HEK293 (cell line): Measurements from ENCODE around the gene IDUA.

ENCODE experiments used
- CTCF ChIA-PET: fragments of 350-600 bp; formaldehyde crosslinking; extraction: SDS; loops from one replicate; lab custom pipeline; 2021; ENCODE audit warnings: antibody characterized with exemption; lab: Yijun Ruan, JAX
- POLR2A ChIA-PET: fragments of 300-600 bp; formaldehyde crosslinking; extraction: SDS; loops from one replicate; lab custom pipeline; 2020; ENCODE audit warnings: antibody characterized with exemption, inconsistent platforms; lab: Yijun Ruan, JAX
- H3K27ac ChIP-seq: fragments of 200-500 bp; sonication (Bioruptor generic); 2 replicates; pipeline ENCODE4 v1.5.1; 2014; ENCODE audit warnings: low read depth, low read length, control low read depth, inconsistent platforms; ENCODE audit errors: extremely low read depth
- H3K36me3 ChIP-seq, 2 experiments: fragments of 200-500 bp in 1 of 2; sonication (Bioruptor generic) in 1 of 2; 1 replicate in 1 of 2; 2 replicates in 1 of 2; pipeline ENCODE4 v1.5.1; 2014 to 2017; ENCODE audit warnings: inconsistent platforms in 2 of 2, low read length in 2 of 2; ENCODE audit not compliant: control insufficient read depth in 2 of 2, insufficient read depth in 1 of 2
- H3K4me1 ChIP-seq: fragments of 200-500 bp; sonication (Bioruptor generic); 2 replicates; pipeline ENCODE4 v1.5.1; 2014; ENCODE audit warnings: mild to moderate bottlenecking, low read length, inconsistent platforms; ENCODE audit not compliant: control insufficient read depth, insufficient read depth
- H3K4me3 ChIP-seq: 2 replicates; pipeline ENCODE4 v1.5.1; 2011; ENCODE audit warnings: low read depth, mild to moderate bottlenecking, control low read depth, low read length, moderate library complexity
- H3K9me3 ChIP-seq: fragments of 200-500 bp; sonication (Bioruptor generic); 2 replicates; pipeline ENCODE4 v1.5.1; 2014; ENCODE audit warnings: low read depth, low read length, inconsistent platforms; ENCODE audit not compliant: control insufficient read depth, insufficient read depth
- EGR2 ChIP-seq: fragments of 450-650 bp; formaldehyde crosslinking; IDR thresholded peaks from 2 replicates; pipeline ENCODE4 v1.5.1; 2016; ENCODE audit warnings: low read depth, missing biosample characterization, missing genetic modification characterization
- FEZF1 ChIP-seq: fragments of 450-650 bp; formaldehyde crosslinking; IDR thresholded peaks from 2 replicates; pipeline ENCODE4 v1.5.1; 2016; ENCODE audit warnings: missing biosample characterization, missing genetic modification characterization
- GFI1B ChIP-seq: fragments of 450-650 bp; formaldehyde crosslinking; IDR thresholded peaks from 2 replicates; pipeline ENCODE4 v1.5.1; 2016; ENCODE audit warnings: missing biosample characterization, missing genetic modification characterization
- GLIS1 ChIP-seq: fragments of 450-650 bp; formaldehyde crosslinking; IDR thresholded peaks from 2 replicates; pipeline ENCODE4 v1.5.1; 2016; ENCODE audit warnings: missing biosample characterization, missing genetic modification characterization
- GLIS2 ChIP-seq: fragments of 450-650 bp; formaldehyde crosslinking; IDR thresholded peaks from 2 replicates; pipeline ENCODE4 v1.5.1; 2016; ENCODE audit warnings: missing biosample characterization, missing genetic modification characterization
- SP2 ChIP-seq: fragments of 450-650 bp; formaldehyde crosslinking; IDR thresholded peaks from 2 replicates; pipeline ENCODE4 v1.5.1; 2016; ENCODE audit warnings: missing biosample characterization, missing genetic modification characterization
- ZEB2 ChIP-seq: fragments of 450-650 bp; formaldehyde crosslinking; IDR thresholded peaks from 2 replicates; pipeline ENCODE4 v1.5.1; 2016; ENCODE audit warnings: missing biosample characterization, missing genetic modification characterization
- ZIC2 ChIP-seq: fragments of 450-650 bp; formaldehyde crosslinking; IDR thresholded peaks from 2 replicates; pipeline ENCODE4 v1.5.1; 2016; ENCODE audit warnings: missing biosample characterization, missing genetic modification characterization
- ZNF121 ChIP-seq: fragments of 450-650 bp; formaldehyde crosslinking; IDR thresholded peaks from 2 replicates; pipeline ENCODE4 v1.5.1; 2016; ENCODE audit warnings: missing biosample characterization, missing genetic modification characterization
- ZNF132 ChIP-seq: fragments of 450-650 bp; formaldehyde crosslinking; IDR thresholded peaks from 2 replicates; pipeline ENCODE4 v1.5.1; 2017; ENCODE audit warnings: missing biosample characterization, missing genetic modification characterization, borderline replicate concordance
- ZNF169 ChIP-seq: fragments of 450-650 bp; formaldehyde crosslinking; IDR thresholded peaks from 2 replicates; pipeline ENCODE4 v1.5.1; 2016; ENCODE audit warnings: missing biosample characterization, missing genetic modification characterization
- ZNF423 ChIP-seq: fragments of 450-650 bp; formaldehyde crosslinking; IDR thresholded peaks from 2 replicates; pipeline ENCODE4 v1.5.1; 2016; ENCODE audit warnings: missing biosample characterization, missing genetic modification characterization
- ZNF514 ChIP-seq: fragments of 450-650 bp; formaldehyde crosslinking; IDR thresholded peaks from 2 replicates; pipeline ENCODE4 v1.5.1; 2016; ENCODE audit warnings: missing biosample characterization, missing genetic modification characterization
- ZNF626 ChIP-seq: fragments of 450-650 bp; sonication (Bioruptor Pico); formaldehyde crosslinking; IDR thresholded peaks from 2 replicates; pipeline ENCODE4 v1.5.1; 2018; ENCODE audit warnings: missing biosample characterization, missing genetic modification characterization, inconsistent platforms
- ZNF658 ChIP-seq: fragments of 450-650 bp; formaldehyde crosslinking; IDR thresholded peaks from 2 replicates; pipeline ENCODE4; 2016; ENCODE audit warnings: missing biosample characterization, missing genetic modification characterization
- ZNF701 ChIP-seq: fragments of 450-650 bp; formaldehyde crosslinking; IDR thresholded peaks from 2 replicates; pipeline ENCODE4 v1.5.1; 2016; ENCODE audit warnings: missing biosample characterization, missing genetic modification characterization
- TF ChIP-seq, protein P1 (sequence below): fragments of 450-650 bp; formaldehyde crosslinking; IDR thresholded peaks from 2 replicates; pipeline ENCODE4; 2016; ENCODE audit warnings: missing biosample characterization, missing genetic modification characterization

Gene IDUA

DNA sequence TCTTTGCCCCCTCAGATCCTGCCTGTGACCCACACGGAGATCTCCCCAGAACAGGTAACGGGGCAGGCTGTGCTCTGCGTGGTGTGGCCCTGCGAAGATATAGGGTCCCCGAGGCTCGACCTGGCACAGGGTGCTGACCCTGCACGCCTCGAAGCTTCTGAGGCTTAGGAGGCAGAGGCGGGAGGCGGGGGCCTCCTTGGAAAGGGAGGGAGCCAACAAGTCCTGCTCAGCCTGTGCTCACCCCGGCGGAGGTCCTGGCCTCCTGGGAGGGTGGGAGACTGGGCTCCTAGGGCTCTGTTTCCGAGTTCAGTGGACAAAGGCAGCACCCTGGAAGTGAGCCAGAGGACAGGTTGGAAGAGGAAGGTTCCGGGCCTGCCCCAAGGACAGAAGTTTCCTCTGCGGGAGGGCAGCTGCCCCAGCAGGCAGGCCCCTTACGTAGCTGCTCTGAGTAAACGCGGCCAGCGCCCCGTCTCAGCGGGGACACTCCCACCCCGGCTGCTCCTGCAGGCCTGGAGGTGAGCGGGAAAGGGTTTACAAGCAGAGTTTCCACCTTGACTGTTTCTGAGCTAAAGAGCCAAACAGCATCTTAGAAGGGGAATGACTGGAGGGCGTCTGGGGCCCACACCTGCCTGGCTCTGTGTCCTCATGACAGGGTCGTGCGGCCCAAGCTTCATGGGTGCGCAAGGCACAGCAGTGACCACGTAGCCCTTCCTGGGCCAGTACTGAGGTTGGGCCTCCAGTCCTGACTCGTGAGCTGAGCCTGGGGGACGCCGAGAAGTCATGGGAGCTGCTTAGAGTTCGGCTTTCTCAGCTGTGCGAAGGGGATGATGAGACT lies 38.5 kb upstream of the IDUA start:
- no peak overlapping the region for H3K4me3 ChIP-seq
- CTCF ChIA-PET = no interaction called here
- H3K9me3 ChIP-seq = no peaks in the 10 kb centered on the region

DNA sequence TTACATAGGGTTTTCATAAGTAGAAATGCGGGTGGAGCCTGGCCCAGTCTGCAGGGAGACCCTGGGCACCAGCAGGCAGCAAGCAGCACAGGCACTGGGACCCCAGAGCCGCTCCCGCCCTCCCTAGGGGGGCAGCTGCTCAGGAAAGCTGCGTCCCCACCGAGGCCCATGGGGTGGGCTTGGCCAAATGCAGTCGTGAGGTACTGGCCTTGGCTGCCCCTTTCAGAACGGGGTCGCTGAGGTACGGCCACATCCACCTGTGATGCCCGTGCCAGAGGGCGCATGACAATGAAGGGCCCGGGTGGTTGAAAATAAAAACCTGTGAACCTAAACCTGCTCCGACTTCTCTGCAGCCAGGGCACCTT lies 37.9 kb upstream of the IDUA start:
- Histone ChIP-seq H3K36me3 (peaks cover 0 to 6% of the 10 kb centered on the region in 2 experiments; a peak in 1 of 3 replicates), H3K9me3 (no peaks in the 10 kb centered on the region), H3K27ac (no peak overlapping the region), H3K4me3 (no peak overlapping the region)
- CTCF ChIA-PET = no interaction called here
- POLR2A ChIA-PET = interaction anchor here (1.0 kb wide), 1 partner anchor 14 kb away, joined by 4 read pairs; no protein-coding TSS in a partner anchor
- TF ChIP-seq ZNF626 (tag by site-specific recombination) = no peak
- TF ChIP-seq, all 188 proteins: peak for 0
- H3K4me1 ChIP-seq = 0 out of 2 replicates have a peak, but pooled peaks cover 3% of the 10 kb centered on the region

More for the DNA sequence above, 38.5 kb upstream of the IDUA start:
- POLR2A ChIA-PET = interaction anchor here (1.0 kb wide), 1 partner anchor 14 kb away, joined by 4 read pairs; no protein-coding TSS in a partner anchor
- 0 out of 2 replicates have a peak, but pooled peaks have one; percentile 27 for TF ChIP-seq ZNF423
- peak; percentile 97 for TF ChIP-seq ZIC2 (tag by site-specific recombination)
- no peak for TF ChIP-seq ZNF658 (tag by site-specific recombination)
- no peak for TF ChIP-seq ZNF132 (tag by site-specific recombination)
- TF ChIP-seq GLIS2 (tag by site-specific recombination) = peak; percentile 46
- TF ChIP-seq GLIS1 (tag by site-specific recombination) = peak; percentile 86
- Histone ChIP-seq H3K27ac (no peak overlapping the region), H3K4me1 (0 out of 2 replicates have a peak, but pooled peaks cover 3% of the 10 kb centered on the region), H3K36me3 (peaks cover 0 to 3% of the 10 kb centered on the region in 2 experiments; a peak in 1 of 3 replicates)

- Histone ChIP-seq H3K4me3 (no peak overlapping the region), H3K9me3 (no peaks in the 10 kb centered on the region), H3K27ac (no peak overlapping the region), H3K36me3 (peaks cover 0 to 6% of the 10 kb centered on the region in 2 experiments; a peak in 1 of 3 replicates), H3K4me1 (0 out of 2 replicates have a peak, but pooled peaks cover 3% of the 10 kb centered on the region)
- TF ChIP-seq EGR2 (tag by site-specific recombination) (no peak), ZNF514 (tag by site-specific recombination) (no peak), FEZF1 (tag by site-specific recombination) (no peak), ZEB2 (tag by site-specific recombination) (no peak), ZNF701 (no peak), SP2 (tag by site-specific recombination) (no peak), ZNF121 (tag by site-specific recombination) (no peak), ZNF169 (tag by site-specific recombination) (no peak), GFI1B (no peak)
- TF ChIP-seq, protein P1, sequence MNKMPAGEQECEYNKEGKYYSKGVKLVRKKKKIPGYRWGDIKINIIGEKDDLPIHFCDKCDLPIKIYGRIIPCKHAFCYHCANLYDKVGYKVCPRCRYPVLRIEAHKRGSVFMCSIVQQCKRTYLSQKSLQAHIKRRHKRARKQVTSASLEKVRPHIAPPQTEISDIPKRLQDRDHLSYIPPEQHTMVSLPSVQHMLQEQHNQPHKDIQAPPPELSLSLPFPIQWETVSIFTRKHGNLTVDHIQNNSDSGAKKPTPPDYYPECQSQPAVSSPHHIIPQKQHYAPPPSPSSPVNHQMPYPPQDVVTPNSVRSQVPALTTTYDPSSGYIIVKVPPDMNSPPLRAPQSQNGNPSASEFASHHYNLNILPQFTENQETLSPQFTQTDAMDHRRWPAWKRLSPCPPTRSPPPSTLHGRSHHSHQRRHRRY (tag by site-specific recombination) = no peak
- CTCF ChIA-PET = no interaction called here
- POLR2A ChIA-PET = no interaction called here
Observed at GRCh38 chr4:949656-950055, 37.2 kb upstream of the IDUA start.
